Neural cell (in vitro differentiated cells): ENCODE data around the gene RERE. TPM values are rescaled to one million over a fixed set of nuclear protein-coding genes. Genes with fewer than 3 reads are reported as not detected.

Experiments
- H2AFZ ChIP-seq: fragments of 200-600, 300-800 bp; sonication (generic), shearing (Covaris generic); 2 replicates; pipeline ENCODE4 v1.6.0; 2014; ENCODE audit warnings: low read depth, mild to moderate bottlenecking, antibody characterized with exemption, low read length, moderate library complexity
- H3F3A ChIP-seq: fragments of 200-600 bp; shearing (Covaris generic); 2 replicates; pipeline ENCODE4 v1.6.1; 2016; ENCODE audit warnings: mild to moderate bottlenecking, moderate library complexity, mixed read lengths, antibody characterized with exemption, low read length; ENCODE audit not compliant: insufficient read depth, poor library complexity, severe bottlenecking
- H3K27ac ChIP-seq: fragments of 200-600, 300-800 bp; sonication (generic), shearing (Covaris generic); 2 replicates; pipeline ENCODE4 v1.5.1; 2014; ENCODE audit warnings: mild to moderate bottlenecking, low read length, moderate library complexity
- H3K27me3 ChIP-seq: fragments of 300-800, 200-600 bp; sonication (generic), shearing (Covaris generic); 2 replicates; pipeline ENCODE4 v1.6.0; 2014; ENCODE audit warnings: mild to moderate bottlenecking, low read depth, low read length, moderate library complexity; ENCODE audit not compliant: insufficient read depth
- H3K36me3 ChIP-seq: fragments of 300-800, 200-600 bp; sonication (generic), shearing (Covaris generic); 2 replicates; pipeline ENCODE4 v1.5.1; 2014; ENCODE audit warnings: mild to moderate bottlenecking, antibody characterized with exemption, low read length, moderate library complexity; ENCODE audit not compliant: insufficient read depth
- H3K4me2 ChIP-seq: fragments of 300-800, 200-600 bp; sonication (generic), shearing (Covaris generic); 2 replicates; pipeline ENCODE4 v1.6.0; 2014; ENCODE audit warnings: mild to moderate bottlenecking, low read length
- H3K4me3 ChIP-seq: fragments of 300-800, 200-600 bp; sonication (generic), shearing (Covaris generic); 2 replicates; pipeline ENCODE4 v1.5.1; 2014; ENCODE audit warnings: mild to moderate bottlenecking, low read length, moderate library complexity
- H3K79me2 ChIP-seq: fragments of 200-600 bp; shearing (Covaris generic); replicated peaks from 2 replicates; pipeline ENCODE4 v1.6.0; 2014; ENCODE audit warnings: mild to moderate bottlenecking, low read length, moderate library complexity; ENCODE audit not compliant: insufficient read depth
- H3K9ac ChIP-seq: fragments of 300-800, 200-600 bp; sonication (generic), shearing (Covaris generic); 2 replicates; pipeline ENCODE4 v1.6.1; 2016; ENCODE audit warnings: mild to moderate bottlenecking, low read length, mixed read lengths
- H3K9me2 ChIP-seq: fragments of 200-600 bp; shearing (Covaris generic); 2 replicates; pipeline ENCODE4 v1.6.1; 2016; ENCODE audit warnings: mild to moderate bottlenecking, low read length, mixed read lengths; ENCODE audit not compliant: insufficient read depth
- H3K9me3 ChIP-seq: fragments of 200-600, 300-800 bp; sonication (generic), shearing (Covaris generic); 2 replicates; pipeline ENCODE4 v1.6.1; 2016; ENCODE audit warnings: mild to moderate bottlenecking, mixed run types, low read length, moderate library complexity, mixed read lengths
- H4K20me1 ChIP-seq: fragments of 200-600 bp; shearing (Covaris generic); 2 replicates; pipeline ENCODE4 v1.6.1; 2016; ENCODE audit warnings: mild to moderate bottlenecking, mixed run types; ENCODE audit not compliant: insufficient read depth
- EP300 ChIP-seq: fragments of 450-650 bp; conservative IDR thresholded peaks from 2 replicates; pipeline ENCODE4 v1.6.1; 2014; ENCODE audit warnings: antibody characterized with exemption, mild to moderate bottlenecking, moderate library complexity; ENCODE audit not compliant: poor library complexity, severe bottlenecking
- EZH2 ChIP-seq: fragments of 200-600, 300-800 bp; shearing (Covaris generic), sonication (generic); IDR thresholded peaks from 2 replicates; pipeline ENCODE4 v1.6.1; 2014; ENCODE audit warnings: antibody characterized with exemption, low read length, borderline replicate concordance, mild to moderate bottlenecking; ENCODE audit not compliant: insufficient read depth, poor library complexity, severe bottlenecking
- MXI1 ChIP-seq: fragments of 450-650 bp; conservative IDR thresholded peaks from 2 replicates; pipeline ENCODE4 v1.6.1; 2014; ENCODE audit warnings: antibody characterized with exemption, mild to moderate bottlenecking; ENCODE audit not compliant: poor library complexity, severe bottlenecking
- POLR2AphosphoS5 ChIP-seq: IDR thresholded peaks from 2 replicates; pipeline ENCODE4 v1.6.1; 2012
- RAD21 ChIP-seq: fragments of 450-650 bp; conservative IDR thresholded peaks from 2 replicates; pipeline ENCODE4 v1.6.1; 2014; ENCODE audit warnings: antibody characterized with exemption, mild to moderate bottlenecking, moderate library complexity
- SMC3 ChIP-seq: fragments of 450-650 bp; conservative IDR thresholded peaks from 2 replicates; pipeline ENCODE4 v1.6.1; 2014; ENCODE audit warnings: antibody characterized with exemption, mild to moderate bottlenecking, moderate library complexity; ENCODE audit not compliant: poor library complexity
- TAF1 ChIP-seq: IDR thresholded peaks from 2 replicates; pipeline ENCODE4 v1.6.1; 2012; ENCODE audit warnings: low read depth
- polyA plus RNA-seq: library from polyadenylated mRNA; depleted of rRNA; stranded (reverse); fragments of >200 nt; gene quantifications from 2 replicates; pipeline ENCODE4 v1.2.3, GENCODE V29; 2014
- TF ChIP-seq, protein P1 (sequence below): IDR thresholded peaks from 2 replicates; pipeline ENCODE4 v1.6.1; 2012; ENCODE audit warnings: borderline replicate concordance
- TF ChIP-seq, protein P2 (sequence below): fragments of 450-650 bp; IDR thresholded peaks from 2 replicates; pipeline ENCODE4 v1.5.1; 2014; ENCODE audit warnings: antibody characterized with exemption, mild to moderate bottlenecking, moderate library complexity; ENCODE audit not compliant: poor library complexity, severe bottlenecking

RERE gene
- polyA plus RNA-seq, 1 donor from 2014 or later: 21.0 TPM

DNA sequence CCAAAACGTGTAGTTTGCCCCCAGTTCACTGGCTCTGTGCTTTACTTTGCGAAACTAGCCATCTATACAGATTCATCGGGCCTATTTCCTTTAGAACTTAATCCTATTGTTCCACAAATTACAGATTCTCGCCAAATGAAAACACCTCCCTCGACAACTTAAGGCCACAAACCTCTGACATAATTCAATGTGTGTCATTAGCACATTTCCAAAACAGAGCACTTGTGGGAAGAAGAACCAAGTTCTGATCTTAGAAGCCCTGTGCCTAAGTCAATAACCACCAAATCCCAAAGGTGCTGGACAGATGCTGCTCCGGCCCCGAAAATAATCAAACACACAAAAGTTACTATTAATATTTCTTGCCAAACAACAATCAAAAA is 405.6 kb downstream of the RERE start:
- H3K27ac ChIP-seq: no peak overlapping the region
- H3K27me3 ChIP-seq: no peaks in the 10 kb centered on the region
- no peaks in the 10 kb centered on the region for H3K9me2 ChIP-seq
- no peaks in the 10 kb centered on the region for H3K9me3 ChIP-seq
- no peaks in the 10 kb centered on the region for H3F3A ChIP-seq
- no peak overlapping the region for H3K4me2 ChIP-seq
- H3K4me3 ChIP-seq: no peak overlapping the region
- TF ChIP-seq TAF1 (no peak), RAD21 (no peak), POLR2AphosphoS5 (no peak), SMC3 (no peak), MXI1 (no peak), EZH2 (no peak), EP300 (no peak)
- TF ChIP-seq, protein P1, sequence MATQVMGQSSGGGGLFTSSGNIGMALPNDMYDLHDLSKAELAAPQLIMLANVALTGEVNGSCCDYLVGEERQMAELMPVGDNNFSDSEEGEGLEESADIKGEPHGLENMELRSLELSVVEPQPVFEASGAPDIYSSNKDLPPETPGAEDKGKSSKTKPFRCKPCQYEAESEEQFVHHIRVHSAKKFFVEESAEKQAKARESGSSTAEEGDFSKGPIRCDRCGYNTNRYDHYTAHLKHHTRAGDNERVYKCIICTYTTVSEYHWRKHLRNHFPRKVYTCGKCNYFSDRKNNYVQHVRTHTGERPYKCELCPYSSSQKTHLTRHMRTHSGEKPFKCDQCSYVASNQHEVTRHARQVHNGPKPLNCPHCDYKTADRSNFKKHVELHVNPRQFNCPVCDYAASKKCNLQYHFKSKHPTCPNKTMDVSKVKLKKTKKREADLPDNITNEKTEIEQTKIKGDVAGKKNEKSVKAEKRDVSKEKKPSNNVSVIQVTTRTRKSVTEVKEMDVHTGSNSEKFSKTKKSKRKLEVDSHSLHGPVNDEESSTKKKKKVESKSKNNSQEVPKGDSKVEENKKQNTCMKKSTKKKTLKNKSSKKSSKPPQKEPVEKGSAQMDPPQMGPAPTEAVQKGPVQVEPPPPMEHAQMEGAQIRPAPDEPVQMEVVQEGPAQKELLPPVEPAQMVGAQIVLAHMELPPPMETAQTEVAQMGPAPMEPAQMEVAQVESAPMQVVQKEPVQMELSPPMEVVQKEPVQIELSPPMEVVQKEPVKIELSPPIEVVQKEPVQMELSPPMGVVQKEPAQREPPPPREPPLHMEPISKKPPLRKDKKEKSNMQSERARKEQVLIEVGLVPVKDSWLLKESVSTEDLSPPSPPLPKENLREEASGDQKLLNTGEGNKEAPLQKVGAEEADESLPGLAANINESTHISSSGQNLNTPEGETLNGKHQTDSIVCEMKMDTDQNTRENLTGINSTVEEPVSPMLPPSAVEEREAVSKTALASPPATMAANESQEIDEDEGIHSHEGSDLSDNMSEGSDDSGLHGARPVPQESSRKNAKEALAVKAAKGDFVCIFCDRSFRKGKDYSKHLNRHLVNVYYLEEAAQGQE: no peak
- TF ChIP-seq, protein P2, sequence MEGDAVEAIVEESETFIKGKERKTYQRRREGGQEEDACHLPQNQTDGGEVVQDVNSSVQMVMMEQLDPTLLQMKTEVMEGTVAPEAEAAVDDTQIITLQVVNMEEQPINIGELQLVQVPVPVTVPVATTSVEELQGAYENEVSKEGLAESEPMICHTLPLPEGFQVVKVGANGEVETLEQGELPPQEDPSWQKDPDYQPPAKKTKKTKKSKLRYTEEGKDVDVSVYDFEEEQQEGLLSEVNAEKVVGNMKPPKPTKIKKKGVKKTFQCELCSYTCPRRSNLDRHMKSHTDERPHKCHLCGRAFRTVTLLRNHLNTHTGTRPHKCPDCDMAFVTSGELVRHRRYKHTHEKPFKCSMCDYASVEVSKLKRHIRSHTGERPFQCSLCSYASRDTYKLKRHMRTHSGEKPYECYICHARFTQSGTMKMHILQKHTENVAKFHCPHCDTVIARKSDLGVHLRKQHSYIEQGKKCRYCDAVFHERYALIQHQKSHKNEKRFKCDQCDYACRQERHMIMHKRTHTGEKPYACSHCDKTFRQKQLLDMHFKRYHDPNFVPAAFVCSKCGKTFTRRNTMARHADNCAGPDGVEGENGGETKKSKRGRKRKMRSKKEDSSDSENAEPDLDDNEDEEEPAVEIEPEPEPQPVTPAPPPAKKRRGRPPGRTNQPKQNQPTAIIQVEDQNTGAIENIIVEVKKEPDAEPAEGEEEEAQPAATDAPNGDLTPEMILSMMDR: no peak
- H3K9ac ChIP-seq: no peak overlapping the region
- peaks cover 36% of the 10 kb centered on the region for H3K79me2 ChIP-seq
- H2AFZ ChIP-seq: no peak overlapping the region
- H3K36me3 ChIP-seq: no peaks in the 10 kb centered on the region
- H4K20me1 ChIP-seq: peaks cover 4% of the 10 kb centered on the region

DNA sequence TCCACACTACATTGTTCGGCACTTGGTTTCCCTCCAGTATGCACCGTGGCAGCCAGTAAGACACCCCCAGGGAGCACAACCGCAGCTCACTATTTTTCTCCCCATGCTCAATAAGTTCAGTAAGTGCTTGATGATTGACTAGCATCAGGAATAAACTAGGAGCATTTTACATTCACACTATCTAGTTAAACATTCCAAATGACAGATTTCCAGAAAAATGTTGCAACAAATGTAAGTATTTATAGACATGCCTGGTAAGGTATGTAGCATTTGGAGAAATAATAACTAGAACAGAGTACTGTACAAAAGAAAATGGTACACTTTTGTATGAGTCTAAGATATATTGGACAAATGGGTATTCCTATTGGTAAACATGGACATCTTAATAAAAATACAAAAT is 406.6 kb downstream of the RERE start:
- Histone ChIP-seq H3K79me2 (peaks cover 35% of the 10 kb centered on the region), H3K27ac (no peak overlapping the region), H3F3A (no peaks in the 10 kb centered on the region), H3K4me2 (no peak overlapping the region), H3K4me3 (no peak overlapping the region), H3K9me3 (no peaks in the 10 kb centered on the region), H3K27me3 (no peaks in the 10 kb centered on the region), H3K9ac (no peak overlapping the region), H4K20me1 (peaks cover 4% of the 10 kb centered on the region), H3K36me3 (no peaks in the 10 kb centered on the region), H2AFZ (no peak overlapping the region), H3K9me2 (no peaks in the 10 kb centered on the region)
- TF ChIP-seq, protein P1: peak; percentile 82
- no peak for TF ChIP-seq RAD21
